Measurements from ENCODE around the gene SNF8.
A peak's percentile ranks its signal among the peaks of the same experiment; 100 is the strongest.
"Not testable (repeated sequence)": the region's sequence is repeated elsewhere in the genome, so short reads cannot be mapped to it uniquely, and the experiment has no call there.

The SNF8 gene

GRCh38 chr17:48961516-48962233 lies 17.0 kb upstream of the SNF8 start:
- DNase-seq (ENCODE audit: extremely low read depth, low read depth), result no peak
- H3K4me3 ChIP-seq (replicated peaks; ENCODE audit: low read depth, low read length), result no peak overlapping the region
- TF ChIP-seq CTCF (IDR thresholded peaks at IDR 0.05; ENCODE audit: low read depth, low read length, missing control alignments), result no peak

- H3K4me3 ChIP-seq (replicated peaks; ENCODE audit: low read depth, low read length), result no peak overlapping the region
- DNase-seq (ENCODE audit: extremely low read depth, low read depth), result no peak
- no peak for TF ChIP-seq CTCF (IDR thresholded peaks at IDR 0.05; ENCODE audit: low read depth, low read length, missing control alignments)
These were observed 16.3 kb upstream of the SNF8 start for GRCh38 chr17:48960834-48961515.

- TF ChIP-seq CTCF (IDR thresholded peaks at IDR 0.05; ENCODE audit: low read depth, low read length, missing control alignments), result peak; percentile 68
- no peak for DNase-seq (ENCODE audit: extremely low read depth, low read depth)
- no peak overlapping the region for H3K4me3 ChIP-seq (replicated peaks; ENCODE audit: low read depth, low read length)
These were observed 9.7 kb upstream of the SNF8 start for GRCh38 chr17:48954300-48954755.

GRCh38 chr17:48952904-48953303 lies 8.3 kb upstream of the SNF8 start:
- no peak for TF ChIP-seq CTCF (IDR thresholded peaks at IDR 0.05; ENCODE audit: low read depth, low read length, missing control alignments)
- H3K4me3 ChIP-seq (replicated peaks; ENCODE audit: low read depth, low read length), result no peak overlapping the region
- DNase-seq (ENCODE audit: extremely low read depth, low read depth), result no peak

- no peak for DNase-seq (ENCODE audit: extremely low read depth, low read depth)
- no peak for TF ChIP-seq CTCF (IDR thresholded peaks at IDR 0.05; ENCODE audit: low read depth, low read length, missing control alignments)
These were observed 6.9 kb upstream of the SNF8 start for GRCh38 chr17:48951572-48951971.

GRCh38 chr17:48945261-48945651 lies 614 bp upstream of the SNF8 start:
- not testable (repeated sequence) for DNase-seq (ENCODE audit: extremely low read depth, low read depth)
- H3K4me3 ChIP-seq (replicated peaks; ENCODE audit: low read depth, low read length), result peak overlapping the region; percentile 87

More at GRCh38 chr17:48951572-48951971, 6.9 kb upstream of the SNF8 start:
- H3K4me3 ChIP-seq (replicated peaks; ENCODE audit: low read depth, low read length), result no peak overlapping the region

- no peak overlapping the region for H3K4me3 ChIP-seq (replicated peaks; ENCODE audit: low read depth, low read length)
- TF ChIP-seq CTCF (IDR thresholded peaks at IDR 0.05; ENCODE audit: low read depth, low read length, missing control alignments), result no peak
- no peak for DNase-seq (ENCODE audit: extremely low read depth, low read depth)
These were observed 11.6 kb downstream of the SNF8 start for GRCh38 chr17:48933035-48933434.
